ENCODE measurements around the gene HLA-F. TPM values are rescaled to one million over a fixed set of nuclear protein-coding genes. Genes with fewer than 3 reads are reported as not detected.

Gene HLA-F
- total RNA-seq, 1 donor from 2014 or later, result not detected

DNA sequence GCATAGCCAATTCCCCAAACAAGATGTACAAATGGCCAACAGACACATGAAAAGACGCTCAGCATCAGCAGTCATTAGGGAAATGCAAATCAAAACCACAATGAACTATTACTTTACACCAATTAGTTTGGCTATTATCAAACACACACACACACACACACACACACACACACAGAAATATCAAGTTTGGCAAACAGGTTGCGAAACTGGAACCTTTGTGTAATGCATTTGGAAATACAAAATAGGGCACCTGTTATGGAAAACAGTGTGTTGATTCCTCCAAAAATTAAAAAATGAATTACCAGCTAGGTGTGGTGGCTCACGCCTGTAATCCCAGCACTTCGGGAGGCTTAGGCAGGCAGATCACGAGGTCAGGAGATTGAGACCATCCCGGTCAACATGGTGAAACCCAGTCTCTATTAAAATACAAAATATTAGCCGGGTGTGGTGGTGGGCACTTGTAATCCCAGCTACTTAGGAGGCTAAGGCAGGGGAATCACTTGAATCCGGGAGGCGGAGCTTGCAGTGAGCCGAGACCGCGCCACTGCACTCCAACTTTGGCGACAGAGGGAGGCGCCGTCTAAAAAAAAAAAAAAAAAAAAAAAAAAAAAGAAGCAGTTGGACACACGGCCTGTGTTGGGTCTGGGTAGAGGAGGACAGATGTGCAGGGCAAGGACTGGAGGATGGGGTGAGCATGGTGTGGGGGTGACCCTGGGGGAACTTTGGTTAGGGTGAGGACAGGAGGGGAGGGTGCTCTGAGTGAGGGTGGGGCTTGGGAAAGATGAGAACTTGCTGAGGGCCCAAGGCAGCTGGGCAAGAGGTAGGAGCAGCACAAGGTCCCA is 23.8 kb downstream of the HLA-F start:
- H3K27me3 Mint-ChIP-seq, result peaks cover 95% of the 10 kb centered on the region
- peaks cover 5% of the 10 kb centered on the region for H3K4me1 Mint-ChIP-seq (ENCODE audit: low read depth)
- no peak overlapping the region for H3K27ac Mint-ChIP-seq
- no peaks in the 10 kb centered on the region for H3K36me3 Mint-ChIP-seq (ENCODE audit: insufficient read depth)
- TF ChIP-seq, protein P1, sequence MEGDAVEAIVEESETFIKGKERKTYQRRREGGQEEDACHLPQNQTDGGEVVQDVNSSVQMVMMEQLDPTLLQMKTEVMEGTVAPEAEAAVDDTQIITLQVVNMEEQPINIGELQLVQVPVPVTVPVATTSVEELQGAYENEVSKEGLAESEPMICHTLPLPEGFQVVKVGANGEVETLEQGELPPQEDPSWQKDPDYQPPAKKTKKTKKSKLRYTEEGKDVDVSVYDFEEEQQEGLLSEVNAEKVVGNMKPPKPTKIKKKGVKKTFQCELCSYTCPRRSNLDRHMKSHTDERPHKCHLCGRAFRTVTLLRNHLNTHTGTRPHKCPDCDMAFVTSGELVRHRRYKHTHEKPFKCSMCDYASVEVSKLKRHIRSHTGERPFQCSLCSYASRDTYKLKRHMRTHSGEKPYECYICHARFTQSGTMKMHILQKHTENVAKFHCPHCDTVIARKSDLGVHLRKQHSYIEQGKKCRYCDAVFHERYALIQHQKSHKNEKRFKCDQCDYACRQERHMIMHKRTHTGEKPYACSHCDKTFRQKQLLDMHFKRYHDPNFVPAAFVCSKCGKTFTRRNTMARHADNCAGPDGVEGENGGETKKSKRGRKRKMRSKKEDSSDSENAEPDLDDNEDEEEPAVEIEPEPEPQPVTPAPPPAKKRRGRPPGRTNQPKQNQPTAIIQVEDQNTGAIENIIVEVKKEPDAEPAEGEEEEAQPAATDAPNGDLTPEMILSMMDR (IDR thresholded peaks at IDR 0.05; ENCODE audit: unreplicated experiment), result no peak
- no peaks in the 10 kb centered on the region for H3K9me3 Mint-ChIP-seq (ENCODE audit: low read depth)
- no peak overlapping the region for H3K4me3 Mint-ChIP-seq (ENCODE audit: low read depth)
- no peak for DNase-seq (ENCODE audit: low spot score, unreplicated experiment)

GRCh38 chr6:29747688-29748250 is 24.5 kb downstream of the HLA-F start:
- DNase-seq (ENCODE audit: low spot score, unreplicated experiment), result no peak
- Mint-ChIP-seq H3K4me1 (ENCODE audit: low read depth) (peaks cover 5% of the 10 kb centered on the region), H3K27me3 (peaks cover 97% of the 10 kb centered on the region), H3K27ac (no peak overlapping the region), H3K4me3 (ENCODE audit: low read depth) (peak overlapping the region; percentile 75), H3K9me3 (ENCODE audit: low read depth) (no peaks in the 10 kb centered on the region), H3K36me3 (ENCODE audit: insufficient read depth) (no peaks in the 10 kb centered on the region)
- TF ChIP-seq, protein P1 (IDR thresholded peaks at IDR 0.05; ENCODE audit: unreplicated experiment), result no peak

GRCh38 chr6:29748391-29749307 is 25.4 kb downstream of the HLA-F start:
- Mint-ChIP-seq H3K4me3 (ENCODE audit: low read depth) (peak overlapping the region; percentile 75), H3K36me3 (ENCODE audit: insufficient read depth) (no peaks in the 10 kb centered on the region), H3K9me3 (ENCODE audit: low read depth) (no peaks in the 10 kb centered on the region), H3K4me1 (ENCODE audit: low read depth) (peaks cover 8% of the 10 kb centered on the region), H3K27me3 (peaks cover 97% of the 10 kb centered on the region), H3K27ac (no peak overlapping the region)
- DNase-seq (ENCODE audit: low spot score, unreplicated experiment), result peak; percentile 80
- TF ChIP-seq, protein P1 (IDR thresholded peaks at IDR 0.05; ENCODE audit: unreplicated experiment), result no peak

- no peaks in the 10 kb centered on the region for H3K36me3 Mint-ChIP-seq (ENCODE audit: insufficient read depth)
- H3K4me1 Mint-ChIP-seq (ENCODE audit: low read depth), result peaks cover 8% of the 10 kb centered on the region
- H3K27me3 Mint-ChIP-seq, result peaks cover 94% of the 10 kb centered on the region
- no peaks in the 10 kb centered on the region for H3K9me3 Mint-ChIP-seq (ENCODE audit: low read depth)
- peak overlapping the region; percentile 75 for H3K4me3 Mint-ChIP-seq (ENCODE audit: low read depth)
- no peak for DNase-seq (ENCODE audit: low spot score, unreplicated experiment)
- H3K27ac Mint-ChIP-seq, result no peak overlapping the region
- TF ChIP-seq, protein P1 (IDR thresholded peaks at IDR 0.05; ENCODE audit: unreplicated experiment), result no peak
Measured at GRCh38 chr6:29749308-29749662, 26.1 kb downstream of the HLA-F start.

DNA sequence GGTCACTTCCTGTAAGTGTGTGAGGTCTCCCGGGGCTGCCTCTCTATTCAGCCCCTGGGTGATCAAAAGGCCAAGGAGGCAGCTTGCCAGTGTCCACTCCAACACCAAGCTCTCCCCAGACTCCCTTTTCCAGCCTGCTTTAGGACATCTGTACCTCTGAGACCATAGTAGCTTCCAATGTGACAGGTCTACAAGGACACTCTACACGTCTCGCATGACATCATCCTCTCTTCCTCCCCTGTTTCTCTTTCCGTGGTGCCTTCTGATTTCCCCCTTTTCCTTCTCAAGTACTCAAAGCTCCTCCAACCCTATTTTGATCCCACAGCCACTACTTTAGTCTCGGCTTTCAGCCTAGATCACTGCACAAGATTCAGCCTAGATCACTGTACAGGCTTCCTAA is 26.4 kb downstream of the HLA-F start:
- TF ChIP-seq, protein P1 (IDR thresholded peaks at IDR 0.05; ENCODE audit: unreplicated experiment), result no peak
- H3K4me1 Mint-ChIP-seq (ENCODE audit: low read depth), result peaks cover 8% of the 10 kb centered on the region
- peak overlapping the region; percentile 75 for H3K4me3 Mint-ChIP-seq (ENCODE audit: low read depth)
- H3K27me3 Mint-ChIP-seq, result peaks cover 92% of the 10 kb centered on the region
- no peak overlapping the region for H3K27ac Mint-ChIP-seq
- no peaks in the 10 kb centered on the region for H3K36me3 Mint-ChIP-seq (ENCODE audit: insufficient read depth)
- no peaks in the 10 kb centered on the region for H3K9me3 Mint-ChIP-seq (ENCODE audit: low read depth)
- DNase-seq (ENCODE audit: low spot score, unreplicated experiment), result no peak

Data from progenitor cell of endocrine pancreas (in vitro differentiated cells).